Measurements from ENCODE around the gene HOXA6. TPM values are rescaled to one million over a fixed set of nuclear protein-coding genes. Genes with fewer than 3 reads are reported as not detected.

HOXA6 gene
- total RNA-seq, 1 experiment from 2014 or later = 3.3 TPM

DNA sequence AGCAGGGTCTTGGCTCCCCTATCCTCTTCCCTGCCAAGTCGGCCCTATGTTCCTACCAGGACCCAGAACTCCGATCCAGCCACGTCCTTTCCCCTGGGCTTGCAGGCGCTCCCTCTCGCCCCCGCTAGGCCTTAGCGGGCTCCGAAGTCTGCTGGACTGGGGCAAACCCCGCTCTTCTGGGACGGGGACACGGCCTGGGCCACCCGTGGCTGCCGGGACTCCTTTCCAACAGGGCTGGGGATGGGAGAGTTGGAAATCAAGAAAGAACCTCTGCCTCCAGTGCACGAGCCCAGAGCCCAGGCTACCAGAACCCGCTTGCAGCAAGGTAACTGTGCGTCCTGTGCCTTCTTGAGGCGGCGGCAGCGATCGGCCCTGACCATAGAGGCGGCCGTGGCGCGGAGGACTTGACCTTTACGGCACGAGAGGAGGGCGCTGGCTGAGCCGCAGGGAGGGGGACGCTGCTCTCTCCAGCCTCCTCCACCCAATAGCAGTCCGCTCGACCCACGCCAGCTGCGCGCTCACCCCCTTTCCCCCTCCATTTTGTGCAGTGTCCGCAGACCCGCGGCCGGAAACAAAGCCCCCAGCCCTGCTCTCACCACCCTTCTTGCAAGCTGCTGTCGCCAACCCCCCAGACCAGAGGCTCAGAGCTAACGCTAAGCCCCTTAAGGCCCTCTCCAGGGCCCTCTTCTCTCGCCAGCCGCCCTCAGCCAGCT, 44.4 kb upstream of the HOXA6 start:
- Histone ChIP-seq H3K27ac (ENCODE audit: low read length) (no peak overlapping the region), H3K4me1 (ENCODE audit: control insufficient read depth, insufficient read depth, low read length) (peaks cover 4% of the 10 kb centered on the region; the same call in 1 of the 2 replicates), H3K27me3 (ENCODE audit: control insufficient read depth, insufficient read depth, low read length) (no peaks in the 10 kb centered on the region), H3K4me3 (ENCODE audit: low read depth in 2 of 2, low read length in 2 of 2) (no peak overlapping the region), H3K36me3 (ENCODE audit: control insufficient read depth, insufficient read depth, low read length) (no peaks in the 10 kb centered on the region), H3K9me3 (ENCODE audit: control insufficient read depth, insufficient read depth, low read depth, low read length) (no peaks in the 10 kb centered on the region)
- POLR2A ChIA-PET = interaction anchor here (0.7 kb wide), 1 partner anchor 186 kb away, joined by 6 read pairs; no protein-coding TSS in a partner anchor
- DNase-seq (ENCODE audit: low read depth, low spot score) (no peak), ATAC-seq (no peak)
- in situ Hi-C loops (cut with HindIII; ENCODE audit: low pct_unique_long_range_greater_than_20kb, low sequenced_read_pairs) (no loop called here), intact Hi-C loops (cut with micrococcal nuclease; ENCODE audit: unreplicated experiment) (no loop called here)
- CTCF ChIA-PET = no interaction called here
- BruUV-seq (replicated peaks) = no TSS peak
- TF ChIP-seq, protein P1, sequence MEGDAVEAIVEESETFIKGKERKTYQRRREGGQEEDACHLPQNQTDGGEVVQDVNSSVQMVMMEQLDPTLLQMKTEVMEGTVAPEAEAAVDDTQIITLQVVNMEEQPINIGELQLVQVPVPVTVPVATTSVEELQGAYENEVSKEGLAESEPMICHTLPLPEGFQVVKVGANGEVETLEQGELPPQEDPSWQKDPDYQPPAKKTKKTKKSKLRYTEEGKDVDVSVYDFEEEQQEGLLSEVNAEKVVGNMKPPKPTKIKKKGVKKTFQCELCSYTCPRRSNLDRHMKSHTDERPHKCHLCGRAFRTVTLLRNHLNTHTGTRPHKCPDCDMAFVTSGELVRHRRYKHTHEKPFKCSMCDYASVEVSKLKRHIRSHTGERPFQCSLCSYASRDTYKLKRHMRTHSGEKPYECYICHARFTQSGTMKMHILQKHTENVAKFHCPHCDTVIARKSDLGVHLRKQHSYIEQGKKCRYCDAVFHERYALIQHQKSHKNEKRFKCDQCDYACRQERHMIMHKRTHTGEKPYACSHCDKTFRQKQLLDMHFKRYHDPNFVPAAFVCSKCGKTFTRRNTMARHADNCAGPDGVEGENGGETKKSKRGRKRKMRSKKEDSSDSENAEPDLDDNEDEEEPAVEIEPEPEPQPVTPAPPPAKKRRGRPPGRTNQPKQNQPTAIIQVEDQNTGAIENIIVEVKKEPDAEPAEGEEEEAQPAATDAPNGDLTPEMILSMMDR (IDR thresholded peaks at IDR 0.05) = no peak
- TF ChIP-seq SIN3A (IDR thresholded peaks at IDR 0.05; ENCODE audit: borderline replicate concordance, insufficient read depth, low read depth, low read length) (no peak), POLR2AphosphoS5 (IDR thresholded peaks at IDR 0.05; ENCODE audit: low read depth, low read length) (no peak), TCF7L2 (IDR thresholded peaks at IDR 0.05; ENCODE audit: low read depth, low read length) (no peak)
- TF ChIP-seq, protein P2, sequence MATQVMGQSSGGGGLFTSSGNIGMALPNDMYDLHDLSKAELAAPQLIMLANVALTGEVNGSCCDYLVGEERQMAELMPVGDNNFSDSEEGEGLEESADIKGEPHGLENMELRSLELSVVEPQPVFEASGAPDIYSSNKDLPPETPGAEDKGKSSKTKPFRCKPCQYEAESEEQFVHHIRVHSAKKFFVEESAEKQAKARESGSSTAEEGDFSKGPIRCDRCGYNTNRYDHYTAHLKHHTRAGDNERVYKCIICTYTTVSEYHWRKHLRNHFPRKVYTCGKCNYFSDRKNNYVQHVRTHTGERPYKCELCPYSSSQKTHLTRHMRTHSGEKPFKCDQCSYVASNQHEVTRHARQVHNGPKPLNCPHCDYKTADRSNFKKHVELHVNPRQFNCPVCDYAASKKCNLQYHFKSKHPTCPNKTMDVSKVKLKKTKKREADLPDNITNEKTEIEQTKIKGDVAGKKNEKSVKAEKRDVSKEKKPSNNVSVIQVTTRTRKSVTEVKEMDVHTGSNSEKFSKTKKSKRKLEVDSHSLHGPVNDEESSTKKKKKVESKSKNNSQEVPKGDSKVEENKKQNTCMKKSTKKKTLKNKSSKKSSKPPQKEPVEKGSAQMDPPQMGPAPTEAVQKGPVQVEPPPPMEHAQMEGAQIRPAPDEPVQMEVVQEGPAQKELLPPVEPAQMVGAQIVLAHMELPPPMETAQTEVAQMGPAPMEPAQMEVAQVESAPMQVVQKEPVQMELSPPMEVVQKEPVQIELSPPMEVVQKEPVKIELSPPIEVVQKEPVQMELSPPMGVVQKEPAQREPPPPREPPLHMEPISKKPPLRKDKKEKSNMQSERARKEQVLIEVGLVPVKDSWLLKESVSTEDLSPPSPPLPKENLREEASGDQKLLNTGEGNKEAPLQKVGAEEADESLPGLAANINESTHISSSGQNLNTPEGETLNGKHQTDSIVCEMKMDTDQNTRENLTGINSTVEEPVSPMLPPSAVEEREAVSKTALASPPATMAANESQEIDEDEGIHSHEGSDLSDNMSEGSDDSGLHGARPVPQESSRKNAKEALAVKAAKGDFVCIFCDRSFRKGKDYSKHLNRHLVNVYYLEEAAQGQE (IDR thresholded peaks at IDR 0.05; ENCODE audit: insufficient read depth in 1 of 2, low read depth in 2 of 2, low read length in 1 of 2) = no peak

DNA sequence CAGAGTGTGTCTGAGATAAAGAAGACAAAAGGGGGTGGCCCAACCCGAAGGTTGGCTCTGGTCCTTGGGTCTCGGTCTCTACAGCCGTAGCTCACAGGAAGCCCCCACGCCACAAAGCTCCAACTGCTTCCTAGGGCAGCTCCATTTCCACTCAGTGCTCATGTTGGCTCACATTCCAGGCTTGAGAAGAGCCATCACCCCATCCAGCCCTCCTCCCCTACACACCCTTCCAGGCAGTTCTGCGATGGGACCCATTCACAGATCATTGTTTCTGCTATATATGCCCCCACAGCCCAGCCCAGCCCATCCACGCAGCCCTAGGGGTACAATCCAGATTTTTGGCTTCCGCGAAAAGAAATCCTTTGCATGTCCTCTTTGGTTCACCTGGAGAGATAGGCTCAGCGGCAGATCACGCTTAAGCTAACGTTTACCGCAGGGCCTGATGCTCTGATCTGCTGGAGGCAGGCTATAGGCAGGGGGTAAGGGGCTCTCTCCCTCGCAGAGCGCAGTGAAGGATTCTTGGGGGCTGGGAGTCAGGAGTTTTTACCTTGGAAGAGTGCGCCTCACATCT, 43.7 kb upstream of the HOXA6 start:
- TF ChIP-seq POLR2AphosphoS5 (IDR thresholded peaks at IDR 0.05; ENCODE audit: low read depth, low read length) (no peak), SIN3A (IDR thresholded peaks at IDR 0.05; ENCODE audit: borderline replicate concordance, insufficient read depth, low read depth, low read length) (no peak), TCF7L2 (IDR thresholded peaks at IDR 0.05; ENCODE audit: low read depth, low read length) (no peak)
- TF ChIP-seq, protein P2 (IDR thresholded peaks at IDR 0.05; ENCODE audit: insufficient read depth in 1 of 2, low read depth in 2 of 2, low read length in 1 of 2) = no peak
- TF ChIP-seq, protein P1 (IDR thresholded peaks at IDR 0.05) = no peak
- POLR2A ChIA-PET = no interaction called here
- in situ Hi-C loops (cut with HindIII; ENCODE audit: low pct_unique_long_range_greater_than_20kb, low sequenced_read_pairs) = no loop called here
- CTCF ChIA-PET = interaction anchor here (0.6 kb wide), 1 partner anchor 12 kb away, joined by 3 read pairs; no protein-coding TSS in a partner anchor
- no peak for DNase-seq (ENCODE audit: low read depth, low spot score)
- Histone ChIP-seq H3K36me3 (ENCODE audit: control insufficient read depth, insufficient read depth, low read length) (no peaks in the 10 kb centered on the region), H3K4me3 (ENCODE audit: low read depth in 2 of 2, low read length in 2 of 2) (no peak overlapping the region), H3K27ac (ENCODE audit: low read length) (no peak overlapping the region), H3K27me3 (ENCODE audit: control insufficient read depth, insufficient read depth, low read length) (no peaks in the 10 kb centered on the region), H3K9me3 (ENCODE audit: control insufficient read depth, insufficient read depth, low read depth, low read length) (no peaks in the 10 kb centered on the region), H3K4me1 (ENCODE audit: control insufficient read depth, insufficient read depth, low read length) (peaks cover 4% of the 10 kb centered on the region)
- BruUV-seq (replicated peaks) = no TSS peak
- intact Hi-C loops (cut with micrococcal nuclease; ENCODE audit: unreplicated experiment) = no loop called here
- ATAC-seq = no peak

Measured in Panc1 (cell line).